H4 (cell line): ENCODE results near the gene TNS4. TPM values are rescaled to one million over a fixed set of nuclear protein-coding genes. Genes with fewer than 3 reads are reported as not detected.

Experiments used
- DNase-seq: peaks from one replicate; pipeline ENCODE4 v3.0.0-alpha.2; 2015; ENCODE audit warnings: low spot score
- total RNA-seq: library from RNA; depleted of rRNA; stranded (reverse); fragments of >200 nt; shearing (Covaris generic); gene quantifications from 2 replicates; pipeline ENCODE4 v1.2.3, GENCODE V29; 2014

Gene TNS4
- total RNA-seq, 1 experiment from 2014 or later: not detected

GRCh38 chr17:40457964-40458791 lies 43.2 kb downstream of the TNS4 start:
- peak; percentile 20 for DNase-seq

DNA sequence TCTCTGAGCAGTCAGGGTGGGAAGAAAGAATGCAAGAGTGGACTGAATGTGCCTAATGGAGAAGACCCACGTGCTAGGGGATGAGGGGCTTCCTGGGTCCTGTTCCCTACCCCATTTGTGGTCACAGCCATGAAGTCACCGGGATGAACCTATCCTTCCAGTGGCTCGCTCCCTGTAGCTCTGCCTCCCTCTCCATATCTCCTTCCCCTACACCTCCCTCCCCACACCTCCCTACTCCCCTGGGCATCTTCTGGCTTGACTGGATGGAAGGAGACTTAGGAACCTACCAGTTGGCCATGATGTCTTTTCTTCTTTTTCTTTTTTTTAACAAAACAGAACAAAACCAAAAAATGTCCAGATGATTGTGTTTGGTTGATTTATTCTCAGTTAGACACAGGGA lies 44.1 kb downstream of the TNS4 start:
- DNase-seq: no peak

GRCh38 chr17:40456396-40456951 lies 44.9 kb downstream of the TNS4 start:
- DNase-seq: no peak

DNA sequence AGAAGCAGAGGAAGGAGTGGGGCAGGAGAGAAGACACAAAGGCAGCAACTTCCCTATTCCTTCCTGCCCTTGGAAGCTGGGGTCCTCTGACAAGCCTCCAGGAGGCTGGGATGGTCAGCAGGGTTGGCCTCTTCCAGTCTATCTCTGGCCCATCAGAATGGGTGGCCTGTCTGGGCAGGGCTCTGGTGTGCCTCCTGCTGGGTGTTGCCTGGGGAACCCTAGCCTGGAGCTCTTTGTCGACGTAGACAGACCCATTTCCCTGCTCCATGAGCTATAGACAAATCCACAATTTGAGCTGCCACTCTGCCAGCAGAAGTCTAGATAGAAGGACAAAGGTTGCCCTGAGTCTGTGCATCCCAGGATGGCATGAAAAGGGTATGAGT lies 46.8 kb downstream of the TNS4 start:
- no peak for DNase-seq

GRCh38 chr17:40453881-40454612 lies 47.4 kb downstream of the TNS4 start:
- DNase-seq: no peak

- no peak for DNase-seq
These were observed 48.5 kb downstream of the TNS4 start for GRCh38 chr17:40452921-40453378.

DNA sequence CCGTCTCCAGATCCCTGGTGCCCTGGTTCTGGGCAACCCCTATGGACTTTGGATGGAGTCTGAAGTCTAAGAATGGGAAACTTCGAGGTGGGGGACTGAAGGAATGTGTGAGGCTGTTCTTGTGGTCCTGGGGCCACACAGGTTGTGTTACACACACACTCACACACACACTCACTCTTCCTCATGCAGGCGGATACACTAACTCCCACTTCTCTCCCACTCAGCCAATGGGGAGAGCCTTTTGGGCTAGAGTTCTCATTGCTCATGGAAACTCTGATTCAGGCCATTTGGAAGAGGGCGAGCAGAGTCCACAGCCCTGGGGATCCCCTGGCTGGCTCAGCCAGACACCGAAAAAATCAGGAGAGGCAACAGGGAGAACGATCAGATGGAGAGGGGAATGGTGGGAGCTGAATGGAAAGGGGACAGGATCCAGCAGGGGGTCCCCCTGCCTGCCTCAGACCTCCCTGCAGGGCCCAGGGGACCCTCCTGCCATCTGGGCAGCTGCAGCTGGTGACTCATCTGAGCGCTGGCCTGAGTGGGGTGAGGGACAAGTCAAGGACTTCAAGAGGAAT lies 49.1 kb downstream of the TNS4 start:
- DNase-seq: peak; percentile 60

DNA sequence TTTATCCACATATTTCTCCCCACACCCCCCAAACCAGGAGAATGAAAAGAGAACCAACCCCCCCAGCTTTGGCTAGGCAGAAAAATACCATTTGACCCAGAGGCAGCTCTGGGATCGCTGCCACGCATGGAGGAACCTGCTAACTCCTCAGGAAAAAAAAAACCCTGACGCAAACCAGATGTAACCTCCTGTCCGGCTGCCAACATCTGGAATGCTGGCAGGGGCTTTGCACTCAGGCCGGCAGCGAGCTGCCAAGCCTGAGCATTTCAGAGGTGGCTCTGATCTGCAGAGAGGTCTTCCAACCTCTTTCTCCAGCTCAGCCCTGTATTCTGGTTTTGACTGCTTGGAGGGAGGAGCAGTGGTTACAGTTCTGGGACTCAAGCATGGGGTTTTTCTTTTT lies 50.0 kb downstream of the TNS4 start:
- DNase-seq: peak; percentile 53

DNA sequence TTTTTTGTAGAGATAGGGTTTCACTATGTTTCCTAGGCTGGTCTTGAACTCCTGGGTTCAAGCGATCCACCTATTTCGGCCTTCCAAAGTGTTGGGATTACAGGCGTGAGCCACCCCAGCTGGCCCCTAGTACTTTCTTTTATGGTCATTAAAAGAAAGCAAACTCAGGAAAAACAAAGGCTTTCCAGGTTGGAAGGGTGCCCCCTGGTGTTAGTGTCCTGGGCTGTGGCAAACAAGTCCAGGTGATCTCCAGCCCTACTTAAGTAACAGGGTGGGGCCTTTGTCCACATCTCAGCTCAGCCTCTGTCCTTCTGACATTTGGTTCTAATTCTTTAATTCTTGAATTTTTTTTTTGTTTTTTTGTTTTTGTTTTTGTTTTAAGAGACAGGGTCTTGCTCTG lies 51.2 kb downstream of the TNS4 start:
- DNase-seq: peak; percentile 40

DNA sequence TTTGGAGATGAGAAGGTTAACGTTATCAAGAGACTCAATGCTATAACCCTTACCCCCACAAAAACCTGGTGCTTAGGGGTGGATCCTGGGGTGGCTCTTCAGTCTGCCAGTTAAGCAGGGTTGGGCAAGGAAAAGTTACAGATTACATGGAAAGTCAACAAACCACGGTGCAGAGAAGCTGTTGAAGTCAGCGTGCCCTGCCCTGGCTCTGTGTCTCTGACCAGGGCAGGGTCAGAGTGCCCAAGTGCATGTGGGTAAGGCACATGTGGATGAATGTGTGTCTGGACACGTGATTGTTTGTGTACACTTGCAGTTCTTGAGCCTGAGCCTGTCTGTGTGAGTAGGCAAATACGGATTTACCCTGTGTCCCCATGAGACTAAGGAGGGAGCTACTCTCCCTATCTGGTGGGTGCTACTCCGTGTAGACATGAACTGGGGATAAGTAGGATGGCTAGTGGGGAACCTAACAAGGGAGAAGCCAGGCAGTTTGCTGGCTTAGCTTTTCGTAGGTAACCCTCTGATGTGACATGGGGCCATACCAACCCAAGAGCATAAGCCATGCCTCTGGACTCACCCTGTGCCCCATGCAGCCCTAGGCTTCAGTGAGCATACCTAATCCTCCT lies 52.7 kb downstream of the TNS4 start:
- DNase-seq: no peak

DNA sequence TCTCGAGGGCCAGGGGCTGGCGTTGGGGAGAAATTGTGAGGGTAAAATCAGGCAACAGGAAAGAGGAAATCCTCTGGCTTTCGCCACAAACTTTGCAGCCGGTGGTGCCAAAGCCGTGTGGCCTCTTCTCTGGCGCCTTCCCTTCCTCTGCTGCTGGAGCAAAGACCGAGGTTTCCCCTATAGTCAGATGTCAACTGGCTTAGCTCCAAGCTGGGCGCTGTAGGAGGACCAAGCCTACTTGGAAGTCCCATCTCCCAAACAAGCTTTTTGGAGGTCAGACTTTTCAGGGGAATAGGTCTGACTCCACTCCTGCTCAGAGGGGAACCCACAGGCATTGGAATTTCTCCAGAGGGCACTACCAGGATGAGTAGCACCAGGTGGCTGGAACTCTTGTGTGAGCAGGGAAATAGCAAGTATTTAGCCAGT lies 53.2 kb downstream of the TNS4 start:
- DNase-seq: no peak

DNA sequence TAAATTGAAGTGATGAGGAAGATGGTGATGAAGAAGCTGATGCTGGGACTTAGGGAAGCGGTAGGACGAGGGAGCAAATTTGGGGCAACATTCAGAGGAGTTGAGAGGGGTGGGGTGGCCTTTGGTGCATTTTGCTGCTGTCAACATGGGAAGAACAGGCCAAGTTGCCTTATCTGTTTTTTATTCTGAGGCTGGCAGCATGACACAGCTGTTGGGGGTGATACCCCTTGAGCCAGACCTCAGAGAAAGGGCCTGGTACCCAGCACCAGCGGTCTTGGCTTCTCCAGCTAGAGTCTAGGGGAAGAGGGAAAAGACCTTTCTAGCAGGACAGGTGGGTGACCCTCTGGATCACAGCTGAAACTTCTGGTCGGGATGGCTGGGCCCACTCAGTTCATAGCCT lies 53.6 kb downstream of the TNS4 start:
- no peak for DNase-seq

DNA sequence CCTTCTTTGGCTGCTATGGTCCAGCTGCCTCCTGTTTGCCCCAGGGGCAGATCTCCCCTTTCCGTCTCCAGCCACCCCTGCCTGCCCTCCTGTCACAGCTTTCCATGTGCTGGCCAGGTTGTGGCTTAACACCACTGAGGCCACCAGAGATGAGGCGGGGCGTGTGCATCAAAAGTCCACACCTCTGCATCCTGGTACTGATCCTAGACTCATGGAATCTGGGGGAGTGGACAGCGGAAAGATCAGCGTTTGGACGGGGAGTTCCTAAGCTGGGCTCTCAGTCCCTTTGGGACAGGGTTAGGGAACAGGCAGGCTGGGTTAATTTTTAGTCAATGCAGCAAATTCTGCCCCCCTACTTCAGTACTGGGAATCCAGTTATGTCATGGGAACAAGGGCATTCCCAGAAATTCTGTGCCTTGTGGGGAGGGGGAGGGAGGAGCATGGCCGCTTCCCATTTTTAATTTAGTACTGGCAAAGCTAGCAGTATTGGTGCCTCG lies 54.2 kb downstream of the TNS4 start:
- DNase-seq: no peak

GRCh38 chr17:40445751-40446468 lies 55.5 kb downstream of the TNS4 start:
- no peak for DNase-seq

DNA sequence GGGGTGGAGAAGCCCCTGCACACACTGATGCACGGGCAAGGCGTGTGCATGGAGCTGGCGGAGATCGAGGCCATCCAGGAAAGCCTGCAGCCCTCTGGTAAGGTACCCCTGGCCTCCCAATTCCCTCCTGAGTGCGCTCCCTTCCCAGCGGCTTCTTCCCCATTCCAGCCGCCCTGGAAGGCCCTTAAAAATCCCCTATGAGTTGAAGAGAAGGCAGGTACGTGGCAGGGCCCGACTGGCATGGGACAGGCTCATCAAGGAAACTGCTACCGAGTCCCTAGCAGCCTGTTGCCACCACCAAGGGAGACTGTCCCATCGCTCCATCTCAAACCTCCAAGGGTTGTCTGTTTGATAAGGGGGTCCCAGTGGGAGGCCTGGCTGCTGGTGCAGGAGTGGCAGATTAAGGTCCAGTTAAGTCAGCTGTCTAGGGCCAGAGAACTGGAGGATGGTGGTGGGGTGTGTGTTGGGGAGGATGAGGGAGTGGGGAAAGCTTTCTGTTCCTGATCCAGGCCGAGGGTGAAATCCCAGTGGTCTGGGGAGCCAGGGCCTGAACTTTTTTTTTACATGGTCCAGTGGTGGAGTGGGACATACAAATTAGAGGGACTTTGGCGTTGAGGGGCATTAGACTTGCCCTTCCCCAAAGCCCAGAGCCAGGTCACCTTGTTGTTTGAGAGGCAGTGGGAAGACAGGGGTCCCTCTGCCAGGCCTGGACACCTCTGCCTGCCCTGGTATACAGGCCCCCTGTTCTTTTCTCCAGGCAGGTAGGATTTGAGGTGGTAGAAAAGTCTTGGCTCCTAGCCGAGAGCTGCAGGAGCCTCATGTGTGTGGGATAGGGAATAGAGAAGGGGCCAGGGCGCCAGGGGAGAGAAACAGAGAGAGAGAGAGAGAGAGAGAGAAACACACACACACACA lies 57.2 kb downstream of the TNS4 start:
- DNase-seq: no peak

- DNase-seq: peak; percentile 59
These were observed 58.0 kb downstream of the TNS4 start, which contains the start of gene IGFBP4 for GRCh38 chr17:40443196-40443987. Gene IGFBP4, plus strand, starts transcription at chr17:40443450. Its CDS starts 286 bp downstream, at chr17:40443736.

- DNase-seq: no peak
These were observed 58.8 kb downstream of the TNS4 start for GRCh38 chr17:40442392-40443195.

DNA sequence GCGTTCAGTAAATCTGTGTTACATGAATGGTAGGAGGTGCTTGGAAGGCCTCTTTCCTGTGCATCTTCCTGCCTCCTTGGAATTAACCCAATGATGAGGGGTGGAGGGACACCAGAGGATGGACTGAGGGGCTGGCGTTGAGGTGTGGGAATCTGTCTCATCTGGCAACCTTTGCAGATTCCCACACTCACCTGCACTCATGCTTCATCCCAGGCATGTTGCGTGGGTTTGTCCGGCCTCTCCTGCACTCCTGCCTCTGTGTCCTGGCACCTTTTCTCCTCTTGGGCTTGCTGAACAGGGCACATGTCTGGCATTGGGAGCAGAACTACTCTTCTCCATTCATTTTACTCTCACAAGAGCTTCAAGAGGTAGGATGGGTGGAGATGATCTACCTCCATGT lies 61.3 kb downstream of the TNS4 start:
- no peak for DNase-seq
